HG02870 (cell line): Measurements from ENCODE around the gene BTF3L4.
"Not testable (repeated sequence)": the region's sequence is repeated elsewhere in the genome, so short reads cannot be mapped to it uniquely, and the experiment has no call there.

ENCODE experiments used
- ATAC-seq: cut with Tn5 transposase; IDR thresholded peaks from one replicate; pipeline ENCODE4 v1.9.1; 2021; ENCODE audit warnings: mild to moderate bottlenecking, moderate library complexity; ENCODE audit not compliant: unreplicated experiment

Gene BTF3L4

GRCh38 chr1:52055066-52055865 is 829 bp upstream of the BTF3L4 start, which contains the start of gene TXNDC12:
Gene TXNDC12, minus strand, starts transcription at chr1:52055191. Its CDS starts 95 bp downstream, at chr1:52055096.
- ATAC-seq = peak; percentile 58

DNA sequence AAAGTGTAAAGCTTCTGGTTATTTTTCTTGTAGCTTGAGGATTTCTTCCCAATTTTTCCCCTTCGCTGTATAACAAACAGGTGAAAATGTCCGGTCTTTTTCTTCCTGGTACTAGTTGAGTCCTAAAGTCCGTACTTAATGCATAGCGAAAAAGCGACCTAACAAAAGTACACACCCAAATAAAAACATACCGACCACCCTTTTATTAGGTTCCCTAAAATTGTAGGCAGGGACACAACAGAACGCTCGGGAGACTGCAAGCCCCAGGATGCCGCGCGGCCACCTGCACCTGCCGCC is 281 bp upstream of the BTF3L4 start:
- no peak for ATAC-seq

- peak; percentile 35 for ATAC-seq
Measured at GRCh38 chr1:52056937-52057231, 789 bp downstream of the BTF3L4 start.

DNA sequence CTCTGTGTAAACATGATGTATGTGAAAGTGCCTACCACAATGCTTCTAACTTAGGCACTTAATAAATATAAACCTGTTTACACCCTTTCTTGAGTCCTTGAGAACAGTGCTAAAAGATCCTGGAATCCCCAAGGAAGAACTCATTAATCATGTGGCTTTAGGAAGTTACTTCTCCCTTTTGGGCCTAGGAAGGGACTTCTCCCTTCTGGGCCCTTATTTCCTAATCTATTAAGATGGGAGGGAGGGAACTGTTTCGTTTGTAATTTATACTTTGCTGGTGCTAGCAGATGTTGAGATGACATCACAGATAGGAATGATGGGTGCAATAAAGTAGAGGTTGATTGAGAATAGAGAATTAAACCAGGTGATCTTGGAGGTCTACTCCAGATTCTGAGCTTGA is 1.2 kb downstream of the BTF3L4 start:
- no peak for ATAC-seq

- ATAC-seq = no peak
Measured at GRCh38 chr1:52057876-52058415, 1.9 kb downstream of the BTF3L4 start.

DNA sequence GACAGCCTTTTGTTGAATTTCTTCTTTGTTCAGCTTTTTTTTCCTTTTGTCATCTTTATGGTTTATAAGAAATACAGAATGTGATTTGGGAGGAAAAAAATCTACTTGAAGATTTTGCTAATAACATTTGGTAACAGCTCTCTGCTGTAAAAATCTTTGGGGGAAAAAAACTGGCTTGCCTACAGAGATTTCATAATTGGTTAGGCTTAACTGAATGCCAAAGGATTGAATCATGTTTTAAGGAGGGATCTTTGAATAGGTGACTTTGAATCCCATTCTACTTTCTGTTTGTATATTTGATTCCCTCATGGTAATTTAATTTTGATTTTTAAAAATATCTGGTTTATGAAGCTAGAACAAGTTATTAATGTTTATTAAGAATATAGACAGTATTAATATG is 3.2 kb downstream of the BTF3L4 start:
- no peak for ATAC-seq

DNA sequence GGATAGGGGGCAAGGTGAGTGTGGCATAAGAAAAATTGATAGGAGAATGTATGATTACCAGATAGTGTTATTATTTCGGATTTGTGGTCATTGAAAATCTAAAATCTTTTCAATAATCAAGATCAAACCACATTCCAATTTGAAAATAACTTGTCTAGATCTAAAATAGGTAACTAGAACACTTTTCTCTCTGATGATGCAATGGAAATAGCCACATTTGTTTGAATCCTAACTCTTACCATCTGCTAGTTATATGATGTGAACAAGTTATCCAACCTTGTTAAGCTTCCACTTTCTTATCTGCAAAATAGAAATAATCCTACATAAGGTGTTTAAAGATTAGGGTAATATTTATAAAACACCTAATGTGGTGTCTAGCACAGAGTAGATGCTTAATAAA is 3.8 kb downstream of the BTF3L4 start:
- ATAC-seq = no peak

DNA sequence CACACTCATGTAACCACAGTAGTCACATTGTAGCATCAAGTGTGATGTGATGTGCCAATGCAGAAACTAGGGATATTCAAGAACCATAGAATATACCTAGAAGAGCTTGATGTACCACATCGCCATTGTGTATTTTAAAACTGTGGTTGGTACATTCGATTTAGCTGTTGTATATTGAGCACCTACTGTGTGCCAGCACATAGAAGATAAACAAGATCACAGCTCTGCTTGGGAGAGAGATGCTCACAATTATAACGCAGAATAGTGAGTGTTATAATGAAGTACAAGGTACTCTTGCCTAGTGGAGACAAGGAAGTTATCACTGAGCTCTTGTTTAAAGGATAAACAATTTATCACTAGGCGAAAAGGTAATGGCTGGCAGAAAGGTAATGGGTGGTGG is 4.7 kb downstream of the BTF3L4 start:
- no peak for ATAC-seq

GRCh38 chr1:52063192-52063591 is 7.1 kb downstream of the BTF3L4 start:
- ATAC-seq = no peak

DNA sequence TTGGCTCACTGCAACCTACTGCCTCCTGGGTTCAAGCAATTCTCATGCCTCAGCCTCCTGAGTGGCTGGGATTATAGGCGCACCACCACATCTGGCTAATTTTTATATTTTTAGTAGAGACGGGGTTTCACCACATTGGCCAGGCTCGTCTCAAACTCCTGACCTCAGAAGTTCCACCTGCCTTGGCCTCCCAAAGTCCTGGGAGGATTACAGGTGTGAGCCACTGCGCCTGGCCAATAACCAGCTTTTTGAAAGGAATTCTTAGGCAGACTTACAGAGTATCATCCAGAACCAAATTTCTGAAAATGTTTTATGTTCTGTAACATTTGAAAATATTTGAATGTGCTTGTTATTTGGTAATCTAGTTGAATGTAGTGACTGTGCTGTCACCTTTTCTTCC is 14.6 kb downstream of the BTF3L4 start:
- no peak for ATAC-seq

GRCh38 chr1:52072291-52072690 is 16.2 kb downstream of the BTF3L4 start:
- no peak for ATAC-seq

DNA sequence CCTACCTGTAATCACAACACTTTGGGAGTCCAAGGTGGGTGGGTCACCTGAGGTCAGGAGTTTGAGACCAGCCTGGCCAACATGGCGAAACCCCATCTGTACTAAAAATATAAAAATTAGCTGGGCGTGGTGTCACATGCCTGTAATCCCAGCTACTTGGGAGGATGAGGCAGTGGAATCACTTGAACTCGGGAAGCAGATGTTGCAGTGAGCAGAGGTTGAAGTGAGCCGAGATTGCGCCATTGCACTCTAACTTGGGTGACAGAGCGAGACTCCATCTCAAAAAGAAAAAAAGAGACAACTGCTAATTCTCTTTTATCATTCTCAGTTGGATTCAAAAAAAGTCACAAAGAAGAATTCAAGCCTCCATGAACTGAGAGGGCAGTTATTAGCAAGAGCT is 21.2 kb downstream of the BTF3L4 start:
- ATAC-seq = not testable (repeated sequence)

- ATAC-seq = no peak
Measured at GRCh38 chr1:52080014-52080415, 23.9 kb downstream of the BTF3L4 start.

DNA sequence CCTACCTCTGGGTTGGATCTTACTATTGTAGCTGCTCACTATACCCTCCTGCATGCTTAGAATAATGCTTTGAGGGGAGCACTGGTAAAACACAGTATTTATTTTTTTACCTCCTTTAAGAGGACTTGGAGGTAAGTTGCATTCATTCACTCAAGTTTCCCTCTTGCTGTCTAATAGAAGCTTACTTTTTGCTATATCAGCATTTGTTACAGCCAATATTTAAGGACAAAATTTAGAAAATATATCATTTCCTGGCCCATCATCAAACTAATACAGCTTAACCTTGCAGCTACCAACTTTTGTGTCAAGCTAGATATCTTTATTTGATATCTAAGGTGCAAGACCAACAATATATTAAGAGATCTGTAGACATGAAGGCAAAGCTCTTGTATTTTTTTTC is 31.8 kb downstream of the BTF3L4 start:
- not testable (repeated sequence) for ATAC-seq

GRCh38 chr1:52094300-52094699 is 38.2 kb downstream of the BTF3L4 start:
- not testable (repeated sequence) for ATAC-seq

DNA sequence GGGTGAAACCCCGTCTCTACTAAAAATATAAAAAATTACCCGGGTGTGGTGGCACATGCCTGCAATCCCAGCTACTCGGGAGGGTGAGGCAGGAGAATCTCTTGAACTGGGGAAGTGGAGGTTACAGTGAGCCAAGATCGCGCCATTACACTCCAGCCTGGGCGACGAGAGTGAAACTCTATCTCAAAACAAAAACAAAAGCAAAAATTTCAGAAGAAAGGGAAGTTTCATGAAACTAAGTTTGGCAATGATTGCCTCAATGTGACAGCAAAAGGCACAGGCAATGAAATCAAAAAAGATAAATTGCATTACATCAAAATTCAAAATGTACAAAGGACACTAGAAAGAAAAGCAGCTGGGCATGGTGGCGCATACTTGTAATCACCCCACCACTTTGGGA is 40.1 kb downstream of the BTF3L4 start:
- no peak for ATAC-seq

DNA sequence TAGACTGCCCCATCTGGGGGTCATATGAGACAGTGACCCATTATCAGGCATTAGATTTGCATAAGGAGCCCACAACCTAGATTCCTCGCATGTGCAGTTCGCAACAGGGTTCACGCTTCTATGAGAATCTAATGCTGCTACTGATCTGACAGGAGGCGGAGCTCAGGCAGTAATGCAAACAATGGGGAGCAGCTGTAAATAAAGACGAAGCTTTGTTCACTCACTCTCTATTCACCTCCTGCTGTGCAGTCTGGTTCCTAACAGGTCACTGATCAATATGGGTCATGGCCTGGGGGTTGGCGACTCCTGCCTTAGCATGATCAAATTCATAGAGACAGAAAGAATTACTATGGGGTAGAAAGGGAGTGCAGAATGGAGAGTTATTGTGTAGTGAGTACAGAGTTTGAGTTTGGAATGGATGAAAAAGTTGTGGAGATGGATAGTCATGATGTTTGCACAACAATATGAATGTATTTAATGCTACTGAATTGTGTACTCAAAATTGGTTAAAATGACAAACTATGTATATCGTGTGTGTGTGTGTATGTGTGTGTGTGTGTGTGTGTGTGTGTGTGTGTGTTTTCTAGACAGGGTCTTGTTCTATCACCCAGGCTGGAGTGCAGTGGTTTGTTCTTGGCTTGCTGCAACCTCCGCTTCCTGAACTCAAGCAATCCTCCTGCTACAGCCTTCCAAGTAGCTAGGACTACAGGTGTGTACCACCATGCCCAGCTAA is 42.2 kb downstream of the BTF3L4 start:
- ATAC-seq = no peak

GRCh38 chr1:52102336-52103013 is 46.4 kb downstream of the BTF3L4 start:
- ATAC-seq = no peak

DNA sequence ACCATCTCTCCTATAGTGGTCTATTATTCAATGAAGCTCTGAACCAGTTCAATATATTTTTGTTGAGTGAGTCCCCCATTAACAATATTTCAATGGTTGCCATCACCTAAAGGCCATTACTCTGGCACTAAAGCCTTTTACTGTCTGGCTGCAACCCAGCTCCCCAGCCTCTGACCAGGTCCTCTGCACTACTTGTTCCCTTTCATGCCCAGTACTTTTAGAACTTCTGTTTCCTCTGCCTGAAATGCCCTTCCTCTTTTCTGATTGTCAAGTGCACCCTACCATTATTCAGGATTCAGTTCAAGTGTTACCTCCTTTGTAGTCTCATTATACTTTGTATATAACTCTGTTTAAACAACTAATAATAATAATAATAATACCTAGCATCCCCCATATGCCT is 55.4 kb downstream of the BTF3L4 start:
- no peak for ATAC-seq

GRCh38 chr1:52112489-52112888 is 56.4 kb downstream of the BTF3L4 start:
- ATAC-seq = no peak

DNA sequence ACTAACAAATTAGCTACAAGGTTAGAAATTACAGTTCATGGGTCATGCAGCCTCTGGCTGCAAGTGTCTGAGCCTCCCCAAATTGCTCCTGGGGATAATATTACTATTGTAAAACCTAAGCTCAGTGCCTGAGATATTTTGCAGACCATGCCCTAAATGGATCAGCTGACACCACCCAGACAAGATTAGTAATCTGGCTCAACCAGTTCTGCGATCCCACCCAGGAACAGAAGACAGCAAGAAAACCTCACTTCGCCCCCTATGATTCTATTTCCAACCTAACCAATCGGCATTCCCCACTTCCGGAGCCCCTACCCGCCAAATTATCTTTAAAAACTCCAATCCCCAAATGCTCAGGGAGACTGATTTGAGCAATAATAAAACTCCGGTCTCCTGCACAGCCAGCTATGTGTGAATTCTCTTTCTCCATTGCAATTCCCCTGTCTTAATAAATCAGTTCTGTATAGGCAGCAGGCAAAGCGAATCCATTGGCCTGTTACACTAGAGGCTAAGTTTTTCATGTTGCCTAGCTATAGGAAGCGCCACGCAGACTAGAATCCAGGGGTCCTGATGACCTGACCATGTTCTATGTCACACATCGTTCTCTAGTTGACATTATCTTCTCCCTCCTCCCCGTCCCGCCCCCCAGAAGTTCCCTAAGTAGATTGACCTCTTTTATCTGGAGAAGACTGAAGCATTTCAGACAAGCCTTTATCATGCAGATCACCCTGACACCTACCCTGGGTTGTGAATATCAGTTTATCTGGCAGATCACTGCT is 63.4 kb downstream of the BTF3L4 start:
- no peak for ATAC-seq
